Gastroesophageal sphincter (tissue), 4 donors: ENCODE data around the gene CSPG4. TPM values are rescaled to one million over a fixed set of nuclear protein-coding genes. Genes with fewer than 3 reads are reported as not detected.

Source experiments
- ATAC-seq: fragments of 150-250 bp; one replicate; pipeline ENCODE4 v1.9.1; 2016; ENCODE audit warnings: mild to moderate bottlenecking, moderate library complexity
- H3K27ac ChIP-seq, 4 donors: fragments of 200-600 bp; sonication (generic) in 3 of 4; 1 replicate in 3 of 4; 2 replicates in 1 of 4; pipeline ENCODE4 v1.5.1; 2016 to 2019
- H3K27me3 ChIP-seq: fragments of 200-600 bp; sonication (generic); one replicate; pipeline ENCODE4 v1.5.1; 2019
- H3K36me3 ChIP-seq, 2 donors: fragments of 200-600 bp; sonication (generic); one replicate each; pipeline ENCODE4 v1.5.1; 2019; ENCODE audit warnings: control low read depth in 1 of 2
- H3K4me1 ChIP-seq, 3 donors: fragments of 200-600 bp; sonication (generic); 1 replicate in 2 of 3; 2 replicates in 1 of 3; pipeline ENCODE4 v1.5.1; 2016 to 2019; ENCODE audit warnings: control low read depth in 2 of 3
- H3K4me3 ChIP-seq, 2 donors: fragments of 200-600 bp; sonication (generic); one replicate each; pipeline ENCODE4 v1.5.1; 2019; ENCODE audit warnings: mild to moderate bottlenecking in 1 of 2, moderate library complexity in 1 of 2
- H3K9me3 ChIP-seq, 3 donors: fragments of 200-600 bp; sonication (generic); one replicate each; pipeline ENCODE4 v1.5.1; 2017 to 2019; ENCODE audit warnings: control low read depth in 2 of 3
- CTCF ChIP-seq, 4 experiments: fragments of 200-600 bp in 2 of 4; fragments of 450-650 bp in 2 of 4; sonication (generic) in 1 of 4; IDR thresholded peaks; one replicate each; pipeline ENCODE4 v1.5.1; 2017 to 2019; ENCODE audit warnings: antibody characterized with exemption in 4 of 4, mild to moderate bottlenecking in 2 of 4, moderate library complexity in 2 of 4
- EP300 ChIP-seq: sonication (generic); formaldehyde crosslinking; IDR thresholded peaks from one replicate; pipeline ENCODE4 v1.6.1; 2017; ENCODE audit warnings: antibody characterized with exemption, mild to moderate bottlenecking
- POLR2A ChIP-seq, 2 donors: fragments of 450-650 bp; IDR thresholded peaks; one replicate each; pipeline ENCODE4 v1.6.1; 2017; ENCODE audit warnings: antibody characterized with exemption in 2 of 2, mild to moderate bottlenecking in 2 of 2, moderate library complexity in 1 of 2
- POLR2AphosphoS5 ChIP-seq: sonication (generic); formaldehyde crosslinking; IDR thresholded peaks from one replicate; pipeline ENCODE4 v1.6.1; 2017; ENCODE audit warnings: antibody characterized with exemption
- WGBS, 2 donors: methylation state at CpG; one replicate each; pipeline ENCODE4 v1.1.5; 2018; ENCODE audit warnings: low coverage in 1 of 2; 5-methylcytosine and 5-hydroxymethylcytosine counted together
- total RNA-seq, 4 donors: library from RNA; depleted of rRNA; stranded (reverse); fragments of >200 nt; gene quantifications; one replicate each; pipeline ENCODE4 v1.1.0, GENCODE V29; 2016

The CSPG4 gene
- total RNA-seq, 4 donors from 2014 or later = 98.7 to 396 (median 151) TPM

DNA sequence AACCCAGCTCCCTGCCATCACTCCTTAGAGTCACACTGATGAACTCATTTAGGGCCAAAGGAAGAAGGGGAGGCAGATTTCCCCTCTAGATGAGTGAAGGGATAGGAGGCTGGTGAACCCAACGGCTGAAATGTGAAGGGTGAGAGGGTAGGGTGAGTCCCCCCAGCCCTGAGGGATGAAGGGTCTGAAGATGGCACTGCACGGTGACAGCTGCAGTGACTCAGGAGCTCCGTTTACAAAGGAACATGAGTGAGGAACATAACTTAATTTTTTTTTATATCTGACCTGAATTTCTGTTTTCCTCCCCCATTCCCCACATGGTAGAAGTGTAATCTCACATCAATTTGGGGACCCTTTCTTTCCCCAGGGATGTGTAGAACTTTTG, 50.9 kb downstream of the CSPG4 start:
- peaks cover 0 to 45% of the 10 kb centered on the region in 2 donors for H3K36me3 ChIP-seq
- H3K4me1 ChIP-seq = peaks cover 5 to 64% (median 42%) of the 10 kb centered on the region in 3 donors
- H3K27me3 ChIP-seq = no peaks in the 10 kb centered on the region
- H3K27ac ChIP-seq = peak overlapping the region; percentile 85 to 91 (median 88)
- H3K9me3 ChIP-seq = no peaks in the 10 kb centered on the region
- ATAC-seq = no peak
- H3K4me3 ChIP-seq = peak overlapping the region in 1 of 2 donors; percentile 18
- WGBS, 2 donors = 52 to 80% methylated on average over 1 to 3 of the region's 3 CpGs
- TF ChIP-seq POLR2AphosphoS5 (no peak), EP300 (no peak), CTCF (IDR thresholded peaks at IDR 0.05) (no peak), POLR2A (IDR thresholded peaks at IDR 0.05) (no peak)

- peak; percentile 95 for ATAC-seq
- Histone ChIP-seq H3K4me1 (peaks cover 5 to 64% (median 37%) of the 10 kb centered on the region in 3 donors), H3K4me3 (peak overlapping the region in 1 of 2 donors; percentile 18), H3K36me3 (peaks cover 0 to 50% of the 10 kb centered on the region in 2 donors), H3K27ac (peak overlapping the region; percentile 85 to 91 (median 88)), H3K27me3 (no peaks in the 10 kb centered on the region), H3K9me3 (no peaks in the 10 kb centered on the region)
- 33 to 44% methylated on average over 3 to 6 of the region's 14 CpGs for WGBS, 2 donors
- TF ChIP-seq POLR2A (IDR thresholded peaks at IDR 0.05) = peak; percentile 43 to 44
- peak in 1 of 4 experiments; percentile 10 for TF ChIP-seq CTCF (IDR thresholded peaks at IDR 0.05)
- no peak for TF ChIP-seq EP300
- peak; percentile 76 for TF ChIP-seq POLR2AphosphoS5
These were observed 51.4 kb downstream of the CSPG4 start for GRCh38 chr15:75661100-75661755.

- no peak for TF ChIP-seq POLR2AphosphoS5
- no peak for TF ChIP-seq CTCF (IDR thresholded peaks at IDR 0.05)
- TF ChIP-seq EP300 = no peak
- no peak for TF ChIP-seq POLR2A (IDR thresholded peaks at IDR 0.05)
- Histone ChIP-seq H3K27me3 (no peaks in the 10 kb centered on the region), H3K4me3 (no peak overlapping the region), H3K9me3 (no peaks in the 10 kb centered on the region), H3K27ac (peak overlapping the region; percentile 85 to 91 (median 88)), H3K36me3 (peaks cover 0 to 60% of the 10 kb centered on the region in 2 donors), H3K4me1 (peaks cover 5 to 70% (median 36%) of the 10 kb centered on the region in 3 donors)
- ATAC-seq = no peak
- WGBS, 2 donors = 70 to 89% methylated on average over 3 to 10 of the region's 17 CpGs
These were observed 52.6 kb downstream of the CSPG4 start for GRCh38 chr15:75659928-75660645.

- H3K36me3 ChIP-seq = peaks cover 0 to 68% of the 10 kb centered on the region in 2 donors
These were observed 53.4 kb downstream of the CSPG4 start for GRCh38 chr15:75659141-75659771.

More at GRCh38 chr15:75659141-75659771, 53.4 kb downstream of the CSPG4 start:
- Histone ChIP-seq H3K27ac (peak overlapping the region in 3 of 4 donors; percentile 85 to 91 (median 86)), H3K4me3 (no peak overlapping the region), H3K27me3 (no peaks in the 10 kb centered on the region), H3K4me1 (peaks cover 5 to 79% (median 44%) of the 10 kb centered on the region in 3 donors), H3K9me3 (no peaks in the 10 kb centered on the region)
- WGBS, 2 donors = no CpG with 5 or more reads among the region's 9 CpGs
- TF ChIP-seq CTCF (IDR thresholded peaks at IDR 0.05) = no peak
- no peak for TF ChIP-seq EP300
- no peak for TF ChIP-seq POLR2AphosphoS5
- no peak for TF ChIP-seq POLR2A (IDR thresholded peaks at IDR 0.05)
- ATAC-seq = no peak
